CD4-positive, alpha-beta T cell (primary cell): ENCODE data around the gene TNFAIP1. TPM values are rescaled to one million over a fixed set of nuclear protein-coding genes. Genes with fewer than 3 reads are reported as not detected.

Experiments used
- ATAC-seq: fragments of 200-7000 bp; cut with Tn5 transposase; one replicate; pipeline ENCODE4 v1.10.0; 2022; ENCODE audit warnings: mild to moderate bottlenecking; ENCODE audit not compliant: poor library complexity
- CTCF ChIA-PET: fragments of 350-600 bp; sonication (Branson Sonifier 250); formaldehyde crosslinking; loops from one replicate; lab custom pipeline; 2021; ENCODE audit warnings: antibody characterized with exemption, inconsistent platforms; lab: Charles Lee
- POLR2A ChIA-PET: fragments of 350-600 bp; sonication (Branson Sonifier 250); formaldehyde crosslinking; loops from one replicate; lab custom pipeline; 2021; ENCODE audit warnings: antibody characterized with exemption, inconsistent platforms; lab: Charles Lee
- DNase-seq, 14 experiments: peaks; one replicate each; pipeline ENCODE4 v3.0.0-alpha.2; 2013 to 2020; ENCODE audit warnings: mixed read lengths in 2 of 14
- H3K27ac ChIP-seq, 2 donors: one replicate each; pipeline versions ENCODE4 v1.5.1 to v1.7.0; 2013; ENCODE audit warnings: low read length in 2 of 2, low read depth in 1 of 2, mild to moderate bottlenecking in 1 of 2
- H3K27me3 ChIP-seq, 2 experiments: 1 replicate in 1 of 2; 2 replicates in 1 of 2; pipeline versions ENCODE4 v1.6.1 to v1.7.0; 2013; ENCODE audit warnings: low read length in 2 of 2, control low read depth in 1 of 2, mild to moderate bottlenecking in 1 of 2, moderate library complexity in 1 of 2; ENCODE audit not compliant: insufficient read depth in 2 of 2, control insufficient read depth in 1 of 2
- H3K36me3 ChIP-seq: one replicate; pipeline ENCODE4 v1.6.1; 2013; ENCODE audit warnings: low read length, control low read depth; ENCODE audit not compliant: insufficient read depth
- H3K4me1 ChIP-seq: one replicate; pipeline ENCODE4 v1.6.1; 2013; ENCODE audit warnings: low read length, control low read depth; ENCODE audit not compliant: insufficient read depth
- H3K4me3 ChIP-seq: one replicate; pipeline ENCODE4 v1.5.1; 2013; ENCODE audit warnings: mild to moderate bottlenecking, low read length, moderate library complexity
- H3K9me3 ChIP-seq, 2 experiments: 1 replicate in 1 of 2; 2 replicates in 1 of 2; pipeline versions ENCODE4 v1.6.1 to v1.7.0; 2013; ENCODE audit warnings: low read length in 2 of 2, mild to moderate bottlenecking in 2 of 2, control low read depth in 1 of 2, moderate library complexity in 1 of 2; ENCODE audit not compliant: control insufficient read depth in 1 of 2, insufficient read depth in 1 of 2
- H3K27ac Mint-ChIP-seq: one replicate; pipeline ENCODE4 v1.8.0; 2020; ENCODE audit warnings: mixed read lengths
- H3K27me3 Mint-ChIP-seq: one replicate; pipeline ENCODE4 v1.8.0; 2021; ENCODE audit warnings: mixed read lengths
- H3K36me3 Mint-ChIP-seq: one replicate; pipeline ENCODE4 v1.8.0; 2021; ENCODE audit warnings: low read depth, mixed read lengths
- H3K4me1 Mint-ChIP-seq: one replicate; pipeline ENCODE4 v1.8.0; 2021; ENCODE audit warnings: low read depth, mixed read lengths
- H3K4me3 Mint-ChIP-seq: one replicate; pipeline ENCODE4 v1.8.0; 2020; ENCODE audit warnings: mild to moderate bottlenecking, mixed read lengths
- H3K9me3 Mint-ChIP-seq: one replicate; pipeline ENCODE4 v1.8.0; 2020; ENCODE audit warnings: mixed read lengths
- CTCF ChIP-seq: fragments of 200-600 bp; IDR thresholded peaks from one replicate; pipeline ENCODE4 v1.8.0; 2022; ENCODE audit warnings: antibody characterized with exemption, mild to moderate bottlenecking
- intact Hi-C, 2 experiments: fragments of 100-400 bp; cut with DNase I in 1 of 2; cut with micrococcal nuclease in 1 of 2; formaldehyde crosslinking; loops; one replicate each; pipeline versions ENCODE4 v1.15.1 to v1.9.0; 2023 to 2025; cut with DNase I, micrococcal nuclease
- total RNA-seq, 174 experiments: library from RNA in 2 of 174; stranded (reverse) in 2 of 174; gene quantifications; one replicate each; pipeline ENCODE4 v1.2.3 and lab custom pipeline; 2021 to 2026

TNFAIP1 gene
- total RNA-seq, 2 experiments from 2014 or later, result 9.5 to 12.1 TPM

GRCh38 chr17:28313841-28314240, 21.7 kb upstream of the TNFAIP1 start:
- TF ChIP-seq CTCF, result no peak
- H3K4me3 Mint-ChIP-seq, result no peak overlapping the region
- H3K36me3 ChIP-seq, result no peaks in the 10 kb centered on the region
- DNase-seq (no peak), ATAC-seq (no peak)
- CTCF ChIA-PET, result no interaction called here
- no peak overlapping the region for H3K27ac ChIP-seq
- no peaks in the 10 kb centered on the region for H3K9me3 Mint-ChIP-seq
- H3K27ac Mint-ChIP-seq, result no peak overlapping the region
- H3K4me3 ChIP-seq, result no peak overlapping the region
- H3K27me3 Mint-ChIP-seq, result no peaks in the 10 kb centered on the region
- H3K27me3 ChIP-seq, result no peaks in the 10 kb centered on the region
- H3K36me3 Mint-ChIP-seq, result no peaks in the 10 kb centered on the region
- peaks cover 9% of the 10 kb centered on the region for H3K4me1 Mint-ChIP-seq
- H3K4me1 ChIP-seq, result peaks cover 10% of the 10 kb centered on the region
- intact Hi-C loops, result no loop called here
- POLR2A ChIA-PET, result no interaction called here
- no peaks in the 10 kb centered on the region for H3K9me3 ChIP-seq

DNA sequence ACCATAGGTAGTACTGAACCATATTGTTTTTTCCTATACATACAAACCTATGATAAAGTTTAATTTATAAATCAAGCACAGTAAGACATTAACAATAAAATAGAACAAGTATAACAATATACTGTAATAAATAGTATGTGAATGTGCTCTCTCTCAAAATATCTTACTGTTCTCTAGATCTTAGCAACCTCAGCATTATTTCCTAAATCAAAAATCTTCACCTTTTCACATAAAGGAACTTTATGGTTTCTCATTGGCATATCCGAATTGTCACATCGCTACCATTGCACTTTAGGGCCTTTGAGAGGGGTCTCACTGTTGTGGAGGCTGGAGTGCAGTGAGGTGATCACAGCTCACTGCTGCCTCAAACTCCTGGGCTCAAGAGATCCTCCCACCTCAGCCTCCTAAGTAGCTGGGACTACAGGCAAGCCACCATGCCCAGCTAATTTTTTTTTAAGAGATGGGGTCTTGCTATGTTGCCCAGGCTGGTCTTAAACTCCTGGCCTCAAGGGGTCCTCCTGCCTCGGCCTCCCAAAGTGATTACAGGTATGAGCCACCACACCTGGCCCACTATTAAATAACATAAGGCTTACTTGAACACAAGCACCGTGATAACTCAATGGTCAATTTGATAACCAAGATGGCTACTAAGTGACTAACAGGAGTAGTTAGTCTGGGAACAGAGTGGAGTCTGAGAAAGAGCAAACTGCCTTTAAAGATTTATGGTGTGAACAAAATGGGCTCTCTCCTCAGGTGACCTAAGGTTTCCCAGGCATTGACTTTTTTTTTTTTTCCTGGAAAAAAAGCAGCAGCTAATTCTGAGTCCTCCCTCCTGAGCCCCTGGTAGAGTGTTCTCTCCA, 19.5 kb upstream of the TNFAIP1 start:
- peaks cover 24% of the 10 kb centered on the region for H3K4me1 Mint-ChIP-seq
- ATAC-seq, result no peak
- intact Hi-C loops, result loop anchor here in 1 of 2 experiments (5.0 kb wide), 1 partner anchor 274 kb away; the partner anchor contains the start of gene NLK
- no peaks in the 10 kb centered on the region for H3K27me3 Mint-ChIP-seq
- no peak for DNase-seq
- no peaks in the 10 kb centered on the region for H3K36me3 Mint-ChIP-seq
- H3K4me3 ChIP-seq, result no peak overlapping the region
- TF ChIP-seq CTCF, result no peak
- CTCF ChIA-PET, result no interaction called here
- no peaks in the 10 kb centered on the region for H3K9me3 Mint-ChIP-seq
- no peaks in the 10 kb centered on the region for H3K36me3 ChIP-seq
- H3K27me3 ChIP-seq, result no peaks in the 10 kb centered on the region
- peaks cover 20% of the 10 kb centered on the region for H3K4me1 ChIP-seq
- H3K4me3 Mint-ChIP-seq, result no peak overlapping the region
- POLR2A ChIA-PET, result no interaction called here
- no peak overlapping the region for H3K27ac ChIP-seq
- H3K27ac Mint-ChIP-seq, result no peak overlapping the region
- H3K9me3 ChIP-seq, result no peaks in the 10 kb centered on the region

- DNase-seq, result no peak
- intact Hi-C loops, result loop anchor here in 1 of 2 experiments (5.0 kb wide), 1 partner anchor 275 kb away; the partner anchor contains the start of gene NLK
- H3K36me3 ChIP-seq, result no peaks in the 10 kb centered on the region
- H3K4me1 ChIP-seq, result peaks cover 20% of the 10 kb centered on the region
- Mint-ChIP-seq H3K4me3 (peak overlapping the region; percentile 96), H3K36me3 (no peaks in the 10 kb centered on the region), H3K27me3 (no peaks in the 10 kb centered on the region), H3K27ac (no peak overlapping the region), H3K9me3 (no peaks in the 10 kb centered on the region), H3K4me1 (peaks cover 24% of the 10 kb centered on the region)
- ChIA-PET CTCF (interaction anchor here (2.6 kb wide), 1 partner anchor 18 kb away, joined by 15 read pairs; the partner anchor contains the start of genes IFT20 and TNFAIP1), POLR2A (interaction anchor here (2.1 to 4.2 kb wide), 3 partner anchors 14 to 54 kb away, joined by 6 to 28 read pairs (median 7); partner anchors contain the start of genes IFT20, SARM1 and TNFAIP1)
- H3K9me3 ChIP-seq, result no peaks in the 10 kb centered on the region
- H3K27ac ChIP-seq, result no peak overlapping the region
- no peaks in the 10 kb centered on the region for H3K27me3 ChIP-seq
- H3K4me3 ChIP-seq, result no peak overlapping the region
- no peak for TF ChIP-seq CTCF
- ATAC-seq, result no peak
These were observed 18.2 kb upstream of the TNFAIP1 start for GRCh38 chr17:28317099-28317965.
